GM21619 (cell line): ENCODE results near the gene MEAK7.

ENCODE experiments used
- ATAC-seq: cut with Tn5 transposase; IDR thresholded peaks from one replicate; pipeline ENCODE4 v1.9.1; 2021; ENCODE audit not compliant: unreplicated experiment

Gene MEAK7

DNA sequence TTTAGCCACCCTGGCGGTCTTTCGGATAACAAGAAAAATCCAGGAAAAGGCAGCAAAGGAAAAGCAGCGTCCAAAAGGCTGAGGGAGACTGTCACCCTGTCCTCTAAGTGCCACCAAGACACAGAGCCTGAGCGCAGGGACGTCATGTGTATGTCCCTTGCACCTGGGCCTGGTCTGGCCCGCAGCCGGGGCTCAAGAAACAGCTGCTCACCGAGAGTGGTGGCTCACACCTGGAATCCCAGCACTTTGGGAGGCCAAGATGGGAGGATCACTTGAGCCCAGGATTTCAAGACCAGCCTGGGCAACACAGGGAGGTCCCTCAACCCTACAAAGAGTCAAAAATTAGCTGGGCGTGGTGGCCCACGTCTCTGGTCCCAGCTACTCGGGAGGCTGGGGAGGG is 9.2 kb upstream of the MEAK7 start:
- ATAC-seq: no peak

- ATAC-seq: no peak
Measured at GRCh38 chr16:84513123-84513522, 8.7 kb upstream of the MEAK7 start.

GRCh38 chr16:84511831-84512230 is 7.4 kb upstream of the MEAK7 start:
- no peak for ATAC-seq

DNA sequence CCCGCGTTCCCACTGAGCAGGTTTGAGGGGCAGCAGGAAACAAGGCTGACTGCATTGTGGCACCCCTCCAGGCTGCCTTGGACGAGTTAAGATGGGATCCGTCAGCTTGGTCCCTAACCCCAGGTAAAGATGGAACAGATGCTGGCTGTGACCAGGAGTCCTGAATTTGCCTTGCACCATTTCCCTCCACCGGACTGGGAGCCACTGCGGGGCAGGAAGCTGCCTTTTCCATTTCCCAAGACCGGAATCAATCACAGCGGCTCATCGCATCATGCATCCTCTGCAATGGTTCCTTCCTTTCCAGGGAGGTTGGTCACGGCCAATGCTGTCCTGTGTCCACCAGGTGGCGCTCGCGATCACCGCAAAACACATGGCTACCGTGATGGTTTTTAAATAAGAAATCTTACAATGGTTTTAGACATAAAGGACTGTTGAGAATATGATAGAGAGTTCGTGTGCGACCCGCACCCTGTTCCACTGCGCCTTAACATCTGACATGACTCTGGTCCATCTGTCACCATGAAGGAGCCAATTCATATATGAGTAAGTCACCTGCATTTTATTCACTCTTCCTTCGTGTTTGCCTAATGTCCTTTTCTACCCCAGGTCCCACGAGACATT is 6.8 kb upstream of the MEAK7 start:
- ATAC-seq: no peak

DNA sequence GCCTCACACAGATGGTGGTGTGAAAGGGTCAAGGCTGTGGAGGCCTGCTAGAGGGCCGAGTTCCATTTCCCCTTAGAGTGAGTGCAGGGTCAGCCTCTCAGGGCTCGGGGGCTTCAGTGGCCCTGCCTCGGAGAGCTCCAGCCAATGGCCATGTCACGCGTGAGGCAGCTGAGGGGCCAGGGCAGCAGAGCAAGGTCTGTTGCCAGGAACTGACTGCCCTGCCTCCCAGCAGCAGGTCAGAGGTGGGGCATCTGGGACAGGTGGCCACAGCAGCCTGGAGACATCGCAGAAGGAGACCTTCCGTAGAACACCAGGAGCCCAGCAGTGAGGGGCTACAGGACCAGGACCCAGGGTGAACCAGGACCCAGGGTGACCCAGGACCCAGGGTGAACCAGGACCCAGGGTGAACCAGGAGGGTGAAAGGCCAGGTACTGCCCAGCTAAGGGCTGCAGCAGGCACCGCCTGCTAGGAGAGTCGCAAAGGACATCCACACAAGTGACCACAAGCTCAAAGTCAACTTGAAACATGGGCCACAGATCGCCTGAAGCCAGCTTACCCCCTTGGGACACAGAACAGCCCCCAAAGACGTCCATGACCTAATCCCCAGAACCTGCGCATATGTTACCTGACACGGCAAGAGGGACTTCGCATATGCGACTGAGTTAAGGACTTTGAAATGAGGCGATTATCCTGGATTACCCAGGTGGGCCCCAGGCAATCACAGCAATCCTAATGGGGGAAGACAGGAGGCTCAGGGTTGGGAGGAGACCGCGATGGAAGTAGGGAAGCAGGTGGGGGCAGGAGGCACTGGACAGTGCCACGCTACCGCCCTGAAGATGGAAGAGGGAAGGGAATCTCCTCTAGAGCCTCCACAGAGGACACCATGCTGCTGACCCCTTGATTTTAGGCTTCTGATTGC is 4.8 kb upstream of the MEAK7 start:
- no peak for ATAC-seq

GRCh38 chr16:84508502-84508901 is 4.0 kb upstream of the MEAK7 start:
- ATAC-seq: no peak

DNA sequence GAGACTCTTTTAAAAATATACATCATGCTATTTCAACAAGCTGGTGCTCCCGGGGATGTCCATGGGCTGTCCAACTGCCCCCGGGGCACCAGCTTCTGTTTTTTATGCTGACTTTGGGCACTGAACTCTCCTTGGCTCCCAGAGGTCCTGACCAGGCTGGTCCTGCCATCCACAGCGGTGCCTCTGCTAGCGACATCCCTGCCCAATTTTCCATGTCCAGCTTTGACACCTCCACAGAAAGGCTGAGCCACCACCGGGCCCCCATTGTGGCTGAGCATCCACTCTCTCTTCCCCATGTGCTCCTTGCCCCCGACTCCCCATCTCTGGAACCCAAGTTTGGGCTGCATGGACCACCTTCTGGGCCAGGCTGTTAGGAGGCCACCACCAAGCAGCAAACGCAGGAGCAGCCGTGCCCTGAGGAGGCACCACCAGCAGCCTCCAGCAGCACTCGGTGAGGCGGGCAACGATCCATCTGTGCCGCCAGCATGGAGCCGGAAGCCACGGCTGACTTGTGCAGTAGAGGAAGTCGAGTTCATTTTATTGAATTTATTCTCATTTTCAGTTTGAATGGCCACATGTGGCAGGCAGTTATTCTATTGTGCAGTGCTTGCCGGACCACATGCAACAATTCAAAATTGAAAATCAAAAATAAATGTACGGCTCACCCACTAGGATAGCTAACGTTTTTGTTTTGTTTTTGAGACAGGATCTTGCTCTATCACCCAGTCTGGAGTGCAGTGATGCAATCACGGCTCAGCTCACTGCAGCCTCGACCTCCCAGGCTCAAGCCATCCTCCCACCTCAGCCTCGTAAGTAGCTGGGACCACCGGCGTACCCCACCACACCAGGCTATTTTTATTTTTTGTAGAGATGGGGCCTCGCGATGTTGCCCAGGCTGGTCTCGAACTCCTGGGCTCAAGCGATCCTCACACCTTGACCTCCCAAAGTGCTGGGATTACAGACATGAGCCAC is 2.8 kb upstream of the MEAK7 start:
- ATAC-seq: no peak

DNA sequence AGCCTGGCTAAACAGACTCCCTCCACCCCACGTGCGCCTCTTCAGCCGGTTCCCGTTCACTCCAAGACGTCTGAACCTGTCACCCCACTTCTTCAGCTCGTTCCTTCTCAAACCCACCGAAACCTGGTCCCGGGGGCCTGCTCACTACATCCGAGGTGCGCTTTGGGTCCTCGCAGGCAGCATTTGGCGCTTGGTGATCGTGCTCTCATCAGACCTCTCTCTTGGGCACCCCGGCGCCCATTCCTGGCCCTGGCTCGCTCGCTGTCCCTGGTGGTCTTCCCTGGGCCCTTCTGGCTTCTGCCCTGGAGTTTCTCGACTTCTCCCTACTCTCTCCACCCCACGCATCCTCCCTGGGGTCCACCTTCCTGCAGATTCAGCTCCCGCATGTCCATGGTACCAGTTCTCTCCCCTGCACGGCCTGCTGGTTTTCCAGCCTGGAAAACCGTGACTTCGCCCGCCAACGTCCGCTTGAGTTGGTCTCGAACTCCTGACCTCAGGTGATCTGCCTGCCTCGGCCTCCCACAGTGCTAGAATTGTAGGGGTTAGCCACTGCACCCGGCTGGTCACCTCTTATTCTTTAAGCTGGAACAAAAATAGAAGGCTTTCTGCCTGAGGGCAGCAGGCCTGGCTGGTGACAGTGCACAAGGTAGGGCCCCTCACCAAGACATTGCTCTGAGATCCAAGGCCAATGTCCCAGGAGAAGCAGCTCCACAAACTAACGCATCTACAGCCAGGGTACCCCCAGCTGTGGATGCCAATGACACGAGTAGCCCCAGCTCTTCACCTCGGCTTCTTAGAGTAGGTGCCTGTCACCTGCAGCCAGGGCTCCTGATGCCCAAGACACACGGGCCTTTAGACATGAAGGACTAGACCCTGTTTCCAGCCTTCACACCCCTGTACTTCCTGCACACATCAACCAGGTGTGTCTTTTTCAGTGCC is 1.1 kb upstream of the MEAK7 start:
- no peak for ATAC-seq

DNA sequence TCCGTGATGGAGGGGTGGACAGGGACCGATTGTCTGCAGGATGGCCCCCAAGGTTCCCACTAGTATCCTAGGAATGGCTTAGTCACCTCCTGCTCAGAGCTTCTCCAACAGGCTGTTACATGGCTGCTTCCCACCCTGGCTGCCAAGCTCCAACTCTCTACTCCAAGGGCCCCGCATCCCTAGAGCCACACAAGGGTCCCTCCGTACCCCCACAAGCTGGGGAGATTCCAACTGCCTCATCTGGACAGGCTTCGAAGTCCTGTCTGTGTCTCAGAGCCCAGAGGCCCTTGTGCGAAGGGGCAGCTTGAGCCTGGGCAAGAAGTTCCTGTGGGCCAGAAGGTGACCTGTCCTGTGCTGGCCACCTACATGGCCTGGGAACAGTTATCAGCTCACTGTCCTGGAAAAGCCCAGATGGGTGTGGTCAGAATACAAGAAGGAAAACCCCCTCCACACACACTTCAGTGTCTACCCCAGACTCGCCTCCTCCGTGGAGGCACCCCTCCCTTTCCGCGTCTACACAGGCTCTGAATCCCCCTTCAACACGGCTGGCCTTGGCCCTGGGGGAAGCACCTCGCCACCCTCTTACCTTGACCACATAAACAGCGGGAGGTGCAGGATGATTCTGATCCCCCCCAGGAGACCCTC is 586 bp downstream of the MEAK7 start:
- ATAC-seq: peak; percentile 3

DNA sequence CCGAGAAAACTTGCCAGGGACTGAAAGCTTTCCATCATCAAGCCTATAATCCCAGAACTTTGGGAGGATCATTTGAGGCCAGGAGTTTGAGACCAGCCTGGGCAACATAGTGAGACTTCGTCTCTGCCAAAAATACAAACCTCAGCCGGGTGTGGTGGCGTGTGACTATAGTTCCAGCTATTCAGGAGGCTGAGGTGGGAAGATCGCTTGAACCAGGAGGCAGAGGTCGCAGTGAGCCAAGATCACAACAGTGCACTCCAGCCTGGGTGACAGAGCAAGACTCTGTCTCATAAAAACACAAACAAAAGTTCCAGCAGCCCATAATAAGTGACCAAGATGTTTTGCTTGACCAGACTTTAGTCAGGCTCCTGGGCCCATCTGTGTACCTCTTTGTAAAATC is 1.9 kb downstream of the MEAK7 start:
- ATAC-seq: no peak

- ATAC-seq: no peak
Measured at GRCh38 chr16:84502075-84502474, 2.4 kb downstream of the MEAK7 start.

DNA sequence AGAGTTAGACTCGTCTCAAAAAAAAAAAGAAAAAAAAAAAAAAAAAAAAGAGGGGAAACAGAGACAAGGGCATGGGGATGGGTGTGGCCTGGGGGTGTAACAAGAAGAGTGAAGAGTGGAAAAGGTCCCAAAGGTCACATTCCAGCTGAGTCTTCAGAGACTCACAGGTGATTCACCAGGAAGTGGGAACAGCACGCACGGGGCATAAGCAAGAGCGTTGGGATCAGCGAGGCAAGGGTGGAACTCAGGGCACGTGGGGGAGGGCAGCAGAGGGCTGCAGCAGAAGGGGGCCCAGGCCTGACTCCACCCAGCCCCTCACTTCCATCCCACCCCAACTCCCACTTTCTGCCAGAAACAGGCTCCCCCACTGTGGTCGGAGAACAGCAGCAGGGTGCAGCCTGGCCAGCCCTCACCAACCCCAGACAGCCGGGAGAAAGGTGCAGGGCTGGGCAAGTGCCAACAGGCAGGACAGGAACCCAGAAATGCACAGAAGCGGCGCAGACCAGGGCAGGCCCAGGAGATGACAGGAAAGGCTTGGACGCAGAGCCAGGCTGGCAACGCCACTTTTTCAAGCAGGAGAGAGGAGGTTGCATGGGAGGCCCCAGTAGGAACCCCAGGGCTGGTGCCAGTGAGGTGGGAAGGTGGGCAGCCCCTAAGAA is 3.3 kb downstream of the MEAK7 start:
- ATAC-seq: no peak

DNA sequence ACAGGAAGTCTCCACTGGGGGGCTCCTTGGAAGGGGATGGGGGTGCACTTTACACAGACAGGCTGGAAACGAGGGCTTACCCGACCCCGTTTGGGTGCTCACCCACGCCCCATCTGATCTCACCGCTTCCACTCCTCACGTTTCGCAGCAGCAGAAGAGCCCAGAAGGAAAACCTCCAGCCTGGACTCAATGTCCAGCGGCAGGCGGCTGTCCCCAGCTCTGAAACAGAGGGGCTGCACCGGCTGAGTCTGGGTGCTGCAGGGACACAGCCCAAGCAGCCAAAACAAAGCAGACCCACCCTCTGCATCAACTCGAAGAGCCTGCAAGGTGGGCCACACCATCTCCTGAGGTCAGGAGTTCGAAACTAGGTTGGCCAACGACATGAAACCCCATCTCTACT is 3.9 kb downstream of the MEAK7 start:
- no peak for ATAC-seq

DNA sequence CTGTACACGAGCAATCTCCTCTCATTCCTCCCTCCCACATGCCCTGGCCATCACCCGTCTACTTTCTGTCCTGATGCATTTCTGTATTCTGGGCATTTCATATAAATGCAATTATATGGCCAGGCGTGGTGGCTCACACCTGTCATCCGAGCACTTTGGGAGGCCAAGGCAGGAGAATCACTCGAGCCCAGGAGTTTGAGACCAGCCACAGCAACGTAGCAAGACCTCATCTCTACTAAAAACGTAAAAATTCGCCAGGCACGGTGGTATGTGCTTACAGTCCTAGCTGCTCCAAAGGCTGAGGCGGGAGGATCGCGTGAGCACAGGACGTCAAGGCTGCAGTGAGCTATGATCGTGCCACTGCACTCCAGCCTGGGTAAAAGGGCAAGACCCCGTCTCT is 4.8 kb downstream of the MEAK7 start:
- ATAC-seq: no peak

DNA sequence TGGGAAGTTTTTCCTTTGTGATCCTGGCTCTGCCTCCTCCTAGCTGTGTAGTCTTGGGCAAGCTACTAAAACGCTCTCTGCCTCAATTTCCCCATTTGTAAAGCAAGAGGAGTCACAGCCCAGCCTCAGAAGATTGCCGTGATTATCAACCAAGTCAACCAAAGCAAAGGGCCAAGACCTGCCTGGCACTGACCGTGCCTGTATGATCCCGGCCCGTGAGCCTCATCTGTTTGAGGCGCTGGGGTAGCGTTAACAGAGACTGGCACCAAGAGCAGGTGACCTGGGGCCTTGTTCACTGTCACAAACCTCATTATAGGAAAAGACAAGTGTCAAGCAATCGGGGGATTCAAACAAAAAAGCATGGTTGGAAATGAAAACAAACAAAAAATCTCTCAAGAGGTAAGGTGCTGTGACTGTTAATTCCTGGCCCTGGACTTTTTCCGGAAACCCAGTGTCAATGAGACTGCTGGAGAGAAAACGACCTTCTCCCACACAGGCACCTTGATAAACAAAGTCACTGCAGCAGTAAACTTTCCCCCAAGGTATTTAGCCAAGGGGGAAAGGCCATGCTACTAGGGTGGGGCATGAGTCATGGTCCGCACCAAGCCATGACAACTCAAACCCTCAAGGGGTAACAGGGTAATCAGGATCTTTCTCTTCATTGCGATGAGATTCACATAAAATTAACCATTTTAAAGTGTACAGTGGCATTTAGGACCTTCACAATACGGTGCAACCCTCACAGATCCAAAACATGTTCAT is 5.4 kb downstream of the MEAK7 start:
- no peak for ATAC-seq

DNA sequence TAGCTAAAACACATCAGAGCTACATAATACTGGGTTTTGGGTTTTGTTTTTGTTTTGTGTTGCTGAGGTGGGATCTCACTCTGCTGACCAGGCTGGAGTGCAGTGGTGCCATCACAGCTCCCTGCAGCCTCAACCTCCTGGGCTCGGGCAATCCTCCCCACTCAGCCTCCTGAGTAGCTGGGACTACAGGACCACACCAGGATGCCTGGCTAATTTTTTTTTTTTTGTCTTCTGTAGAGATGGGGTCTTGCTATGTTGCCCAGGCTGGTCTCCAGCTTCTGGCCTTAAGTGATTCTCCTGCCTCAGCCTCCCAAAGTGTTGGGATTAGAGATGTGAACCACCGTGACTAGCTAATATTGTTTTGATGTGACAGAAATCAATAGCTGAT is 6.2 kb downstream of the MEAK7 start:
- no peak for ATAC-seq

- no peak for ATAC-seq
Measured at GRCh38 chr16:84497418-84498222, 6.8 kb downstream of the MEAK7 start.

DNA sequence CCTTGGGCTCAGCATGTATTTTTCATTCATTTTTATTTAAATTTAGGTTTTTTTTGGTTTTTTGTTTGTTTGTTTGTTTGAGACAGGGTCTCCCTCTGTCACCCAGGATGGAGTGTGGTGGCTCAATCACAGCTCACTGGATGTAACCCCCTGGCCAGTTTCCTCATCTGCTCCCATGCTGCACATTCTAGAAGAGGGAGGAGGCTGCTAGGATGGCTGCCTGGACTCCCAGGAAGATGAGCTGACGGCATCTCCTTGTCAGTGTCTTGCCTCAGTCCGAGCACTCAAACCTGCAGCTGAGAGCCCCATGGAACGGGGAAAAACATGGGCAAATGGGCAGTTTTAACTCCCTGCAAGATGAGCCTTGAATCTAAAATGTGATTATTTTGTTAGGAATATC is 7.5 kb downstream of the MEAK7 start:
- ATAC-seq: no peak
